Ovary (tissue), 3 donors: Measurements from ENCODE around the gene ACO2.

Source experiments
- EP300 ChIP-seq: sonication (generic); formaldehyde crosslinking; IDR thresholded peaks from one replicate; pipeline ENCODE4 v1.6.1; 2017; ENCODE audit warnings: antibody characterized with exemption
- POLR2A ChIP-seq: fragments of 450-650 bp; IDR thresholded peaks from one replicate; pipeline ENCODE4 v1.6.1; 2017; ENCODE audit warnings: antibody characterized with exemption, mild to moderate bottlenecking, moderate library complexity
- TF ChIP-seq, protein P1 (sequence below), 3 donors: fragments of 450-650 bp in 2 of 3; fragments of 200-600 bp in 1 of 3; IDR thresholded peaks; one replicate each; pipeline versions ENCODE4 v1.5.1 to v1.8.0; 2016 to 2022; ENCODE audit warnings: antibody characterized with exemption in 3 of 3, mild to moderate bottlenecking in 1 of 3
- donor health status: DM: no; HTN: no; CAD: no.

DNA sequence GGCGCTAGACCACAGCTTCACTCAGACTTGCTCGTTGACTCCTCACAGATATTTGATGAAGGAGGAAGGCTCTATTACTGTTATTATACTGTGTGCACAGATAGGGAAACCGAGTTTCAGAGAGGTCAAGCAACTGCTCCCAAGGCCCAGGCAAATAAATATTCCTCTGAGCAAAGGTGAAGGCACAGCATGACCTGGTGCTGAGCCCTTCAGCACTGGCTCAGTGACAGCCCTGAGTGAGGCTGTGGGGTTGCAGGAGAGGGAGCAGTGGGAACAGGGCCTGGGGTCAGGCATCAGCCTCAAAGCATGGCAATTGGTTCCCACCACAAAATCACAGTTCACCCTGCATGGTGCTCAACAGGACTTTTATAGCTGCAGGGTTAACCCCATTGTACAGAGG is 68.3 kb downstream of the ACO2 start:
- TF ChIP-seq, protein P1, sequence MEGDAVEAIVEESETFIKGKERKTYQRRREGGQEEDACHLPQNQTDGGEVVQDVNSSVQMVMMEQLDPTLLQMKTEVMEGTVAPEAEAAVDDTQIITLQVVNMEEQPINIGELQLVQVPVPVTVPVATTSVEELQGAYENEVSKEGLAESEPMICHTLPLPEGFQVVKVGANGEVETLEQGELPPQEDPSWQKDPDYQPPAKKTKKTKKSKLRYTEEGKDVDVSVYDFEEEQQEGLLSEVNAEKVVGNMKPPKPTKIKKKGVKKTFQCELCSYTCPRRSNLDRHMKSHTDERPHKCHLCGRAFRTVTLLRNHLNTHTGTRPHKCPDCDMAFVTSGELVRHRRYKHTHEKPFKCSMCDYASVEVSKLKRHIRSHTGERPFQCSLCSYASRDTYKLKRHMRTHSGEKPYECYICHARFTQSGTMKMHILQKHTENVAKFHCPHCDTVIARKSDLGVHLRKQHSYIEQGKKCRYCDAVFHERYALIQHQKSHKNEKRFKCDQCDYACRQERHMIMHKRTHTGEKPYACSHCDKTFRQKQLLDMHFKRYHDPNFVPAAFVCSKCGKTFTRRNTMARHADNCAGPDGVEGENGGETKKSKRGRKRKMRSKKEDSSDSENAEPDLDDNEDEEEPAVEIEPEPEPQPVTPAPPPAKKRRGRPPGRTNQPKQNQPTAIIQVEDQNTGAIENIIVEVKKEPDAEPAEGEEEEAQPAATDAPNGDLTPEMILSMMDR (IDR thresholded peaks at IDR 0.05), result no peak
- TF ChIP-seq POLR2A (no peak), EP300 (no peak)
